ENCODE data around the gene BRINP1.

- no peak for TF ChIP-seq POLR2A (IDR thresholded peaks at IDR 0.05)
- TF ChIP-seq CTCF (IDR thresholded peaks at IDR 0.05), result no peak
- TF ChIP-seq POLR2AphosphoS5 (IDR thresholded peaks at IDR 0.05), result no peak
These were observed 231.8 kb downstream of the BRINP1 start for GRCh38 chr9:119137479-119137878.

Data from suprapubic skin (tissue), 4 donors.